Colonic mucosa (tissue), 4 donors: Measurements from ENCODE around the gene BTG4. TPM values are rescaled to one million over a fixed set of nuclear protein-coding genes. Genes with fewer than 3 reads are reported as not detected.

Experiments
- DNase-seq: peaks from one replicate; pipeline ENCODE4 v3.0.0-alpha.2; 2020
- H3K27ac ChIP-seq: fragments of 200-600 bp; one replicate; pipeline ENCODE4 v1.8.0; 2021
- H3K27me3 ChIP-seq: fragments of 200-600 bp; one replicate; pipeline ENCODE4 v1.8.0; 2021
- H3K36me3 ChIP-seq: fragments of 200-600 bp; one replicate; pipeline ENCODE4 v1.8.0; 2021
- H3K4me1 ChIP-seq: fragments of 200-600 bp; one replicate; pipeline ENCODE4 v1.8.0; 2021; ENCODE audit warnings: mild to moderate bottlenecking
- H3K4me3 ChIP-seq: fragments of 200-600 bp; one replicate; pipeline ENCODE4 v1.8.0; 2021
- H3K9ac ChIP-seq, 2 donors: one replicate each; pipeline ENCODE4 v1.7.0; 2013; ENCODE audit warnings: control low read depth in 2 of 2, low read depth in 2 of 2, low read length in 2 of 2
- H3K9me3 ChIP-seq: fragments of 200-600 bp; one replicate; pipeline ENCODE4 v1.8.0; 2021
- intact Hi-C: fragments of 100-400 bp; cut with DNase I; formaldehyde crosslinking; loops from one replicate; pipeline ENCODE4 v1.14.1; 2022
- total RNA-seq, 2 donors: library from RNA; stranded (reverse); fragmentation: NEBNext Ultra II Directional in 1 of 2; extraction: Animal tissue kit (Norgen Biotek cat#: 25700) in 1 of 2; gene quantifications; one replicate each; pipeline ENCODE4 v1.2.1, GENCODE V29; 2021
- TF ChIP-seq, protein P1 (sequence below): fragments of 200-600 bp; IDR thresholded peaks from one replicate; pipeline ENCODE4 v1.8.0; 2022; ENCODE audit warnings: antibody characterized with exemption, mild to moderate bottlenecking
- donor health status: healthy.
- donor health status: DM: no; HTN: no; CAD: no.
- donor health status: DM: no; HTN: no; CAD: no.

Gene BTG4
- total RNA-seq, 2 donors from 2014 or later = not detected

GRCh38 chr11:111535281-111535680 lies 23.1 kb upstream of the BTG4 start:
- TF ChIP-seq, protein P1, sequence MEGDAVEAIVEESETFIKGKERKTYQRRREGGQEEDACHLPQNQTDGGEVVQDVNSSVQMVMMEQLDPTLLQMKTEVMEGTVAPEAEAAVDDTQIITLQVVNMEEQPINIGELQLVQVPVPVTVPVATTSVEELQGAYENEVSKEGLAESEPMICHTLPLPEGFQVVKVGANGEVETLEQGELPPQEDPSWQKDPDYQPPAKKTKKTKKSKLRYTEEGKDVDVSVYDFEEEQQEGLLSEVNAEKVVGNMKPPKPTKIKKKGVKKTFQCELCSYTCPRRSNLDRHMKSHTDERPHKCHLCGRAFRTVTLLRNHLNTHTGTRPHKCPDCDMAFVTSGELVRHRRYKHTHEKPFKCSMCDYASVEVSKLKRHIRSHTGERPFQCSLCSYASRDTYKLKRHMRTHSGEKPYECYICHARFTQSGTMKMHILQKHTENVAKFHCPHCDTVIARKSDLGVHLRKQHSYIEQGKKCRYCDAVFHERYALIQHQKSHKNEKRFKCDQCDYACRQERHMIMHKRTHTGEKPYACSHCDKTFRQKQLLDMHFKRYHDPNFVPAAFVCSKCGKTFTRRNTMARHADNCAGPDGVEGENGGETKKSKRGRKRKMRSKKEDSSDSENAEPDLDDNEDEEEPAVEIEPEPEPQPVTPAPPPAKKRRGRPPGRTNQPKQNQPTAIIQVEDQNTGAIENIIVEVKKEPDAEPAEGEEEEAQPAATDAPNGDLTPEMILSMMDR = no peak
- H3K4me3 ChIP-seq = no peak overlapping the region
- no peaks in the 10 kb centered on the region for H3K36me3 ChIP-seq
- H3K27me3 ChIP-seq = peaks cover 3% of the 10 kb centered on the region
- H3K9ac ChIP-seq = no peak overlapping the region
- H3K4me1 ChIP-seq = no peaks in the 10 kb centered on the region
- no peak overlapping the region for H3K27ac ChIP-seq
- intact Hi-C loops = no loop called here
- no peak for DNase-seq
- no peaks in the 10 kb centered on the region for H3K9me3 ChIP-seq

GRCh38 chr11:111532365-111532709 lies 20.2 kb upstream of the BTG4 start:
- H3K4me1 ChIP-seq = no peaks in the 10 kb centered on the region
- H3K9me3 ChIP-seq = no peaks in the 10 kb centered on the region
- H3K27me3 ChIP-seq = no peaks in the 10 kb centered on the region
- H3K27ac ChIP-seq = no peak overlapping the region
- H3K9ac ChIP-seq = no peak overlapping the region
- no peak for DNase-seq
- H3K4me3 ChIP-seq = no peak overlapping the region
- TF ChIP-seq, protein P1 = no peak
- no peaks in the 10 kb centered on the region for H3K36me3 ChIP-seq
- intact Hi-C loops = no loop called here

DNA sequence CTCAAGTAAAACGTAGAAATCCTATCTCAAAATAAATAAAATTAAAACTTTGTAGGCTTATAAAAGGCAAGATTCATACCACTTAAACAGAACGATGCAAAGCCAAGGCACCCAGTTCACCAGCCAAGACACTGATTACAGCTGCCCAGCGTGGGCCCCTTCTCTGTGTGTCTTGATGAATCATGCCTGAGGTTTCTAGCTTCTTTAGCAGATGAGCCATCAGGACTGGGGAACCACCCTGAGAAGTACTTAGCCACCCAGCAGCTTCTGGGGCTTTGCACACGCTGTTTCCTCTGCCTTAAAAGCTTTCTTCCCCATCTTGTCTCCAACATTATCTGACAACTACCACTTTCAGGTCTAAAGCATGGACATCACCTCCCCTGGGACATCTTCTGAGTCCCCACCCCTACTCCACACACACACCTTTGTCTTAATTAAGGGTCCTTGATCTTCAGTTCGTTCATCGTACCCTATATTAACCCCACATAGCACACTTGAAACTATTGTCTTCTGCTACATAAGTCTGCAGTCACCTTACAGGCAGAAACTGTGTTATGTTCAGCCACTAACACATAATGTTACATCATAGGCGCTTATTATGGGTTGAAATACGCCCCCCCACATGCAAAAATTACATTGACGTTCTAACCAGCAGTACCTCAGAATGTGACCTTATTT lies 19.6 kb upstream of the BTG4 start:
- H3K27ac ChIP-seq = no peak overlapping the region
- no peaks in the 10 kb centered on the region for H3K4me1 ChIP-seq
- H3K9ac ChIP-seq = no peak overlapping the region
- DNase-seq = no peak
- no peaks in the 10 kb centered on the region for H3K36me3 ChIP-seq
- H3K9me3 ChIP-seq = no peaks in the 10 kb centered on the region
- no peaks in the 10 kb centered on the region for H3K27me3 ChIP-seq
- H3K4me3 ChIP-seq = no peak overlapping the region
- intact Hi-C loops = no loop called here
- TF ChIP-seq, protein P1 = no peak

GRCh38 chr11:111531136-111531535 lies 18.9 kb upstream of the BTG4 start:
- Histone ChIP-seq H3K27ac (no peak overlapping the region), H3K9ac (no peak overlapping the region), H3K36me3 (no peaks in the 10 kb centered on the region), H3K4me1 (no peaks in the 10 kb centered on the region), H3K9me3 (no peaks in the 10 kb centered on the region), H3K27me3 (no peaks in the 10 kb centered on the region), H3K4me3 (no peak overlapping the region)
- TF ChIP-seq, protein P1 = no peak
- no peak for DNase-seq
- intact Hi-C loops = no loop called here

DNA sequence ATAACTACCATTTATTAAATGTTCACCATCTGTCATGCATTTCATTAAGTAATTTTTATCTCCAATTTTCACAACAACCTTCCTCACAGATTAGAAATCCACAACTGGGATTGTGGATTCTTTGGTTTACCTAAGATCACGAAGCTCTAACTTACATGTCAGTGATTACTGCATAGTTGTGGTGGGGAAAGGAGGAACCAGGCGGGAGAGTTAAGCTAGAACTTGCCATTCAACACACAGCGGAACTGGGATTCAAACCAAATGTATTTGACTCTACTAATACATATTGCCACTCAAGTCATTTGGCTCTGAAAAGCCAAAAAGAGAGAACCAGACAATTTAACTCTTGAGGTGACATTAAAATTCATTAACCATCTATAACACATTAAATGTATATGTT lies 17.9 kb upstream of the BTG4 start:
- no peak for DNase-seq
- Histone ChIP-seq H3K27me3 (no peaks in the 10 kb centered on the region), H3K4me3 (no peak overlapping the region), H3K9me3 (no peaks in the 10 kb centered on the region), H3K27ac (no peak overlapping the region), H3K36me3 (no peaks in the 10 kb centered on the region), H3K9ac (no peak overlapping the region), H3K4me1 (no peaks in the 10 kb centered on the region)
- TF ChIP-seq, protein P1 = no peak
- intact Hi-C loops = no loop called here
